Measurements from ENCODE around the gene NUP210L.

Gene NUP210L

GRCh38 chr1:153995640-153996039, 159.2 kb downstream of the NUP210L start:
- H3K4me3 ChIP-seq (ENCODE audit: control insufficient read depth, low read depth, low read length) = no peak overlapping the region
- DNase-seq (ENCODE audit: low read depth) = no peak
- TF ChIP-seq, protein P1, sequence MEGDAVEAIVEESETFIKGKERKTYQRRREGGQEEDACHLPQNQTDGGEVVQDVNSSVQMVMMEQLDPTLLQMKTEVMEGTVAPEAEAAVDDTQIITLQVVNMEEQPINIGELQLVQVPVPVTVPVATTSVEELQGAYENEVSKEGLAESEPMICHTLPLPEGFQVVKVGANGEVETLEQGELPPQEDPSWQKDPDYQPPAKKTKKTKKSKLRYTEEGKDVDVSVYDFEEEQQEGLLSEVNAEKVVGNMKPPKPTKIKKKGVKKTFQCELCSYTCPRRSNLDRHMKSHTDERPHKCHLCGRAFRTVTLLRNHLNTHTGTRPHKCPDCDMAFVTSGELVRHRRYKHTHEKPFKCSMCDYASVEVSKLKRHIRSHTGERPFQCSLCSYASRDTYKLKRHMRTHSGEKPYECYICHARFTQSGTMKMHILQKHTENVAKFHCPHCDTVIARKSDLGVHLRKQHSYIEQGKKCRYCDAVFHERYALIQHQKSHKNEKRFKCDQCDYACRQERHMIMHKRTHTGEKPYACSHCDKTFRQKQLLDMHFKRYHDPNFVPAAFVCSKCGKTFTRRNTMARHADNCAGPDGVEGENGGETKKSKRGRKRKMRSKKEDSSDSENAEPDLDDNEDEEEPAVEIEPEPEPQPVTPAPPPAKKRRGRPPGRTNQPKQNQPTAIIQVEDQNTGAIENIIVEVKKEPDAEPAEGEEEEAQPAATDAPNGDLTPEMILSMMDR (IDR thresholded peaks at IDR 0.05; ENCODE audit: control insufficient read depth, insufficient read depth, low read depth, low read length, missing control alignments) = no peak

GRCh38 chr1:153995202-153995601, 159.7 kb downstream of the NUP210L start:
- DNase-seq (ENCODE audit: low read depth) = no peak
- TF ChIP-seq, protein P1 (IDR thresholded peaks at IDR 0.05; ENCODE audit: control insufficient read depth, insufficient read depth, low read depth, low read length, missing control alignments) = no peak
- H3K4me3 ChIP-seq (ENCODE audit: control insufficient read depth, low read depth, low read length) = no peak overlapping the region

- TF ChIP-seq, protein P1 (IDR thresholded peaks at IDR 0.05; ENCODE audit: control insufficient read depth, insufficient read depth, low read depth, low read length, missing control alignments) = no peak
- DNase-seq (ENCODE audit: low read depth) = no peak
- H3K4me3 ChIP-seq (ENCODE audit: control insufficient read depth, low read depth, low read length) = peak overlapping the region; percentile 91
These were observed 163.1 kb downstream of the NUP210L start for GRCh38 chr1:153991806-153992205.

DNA sequence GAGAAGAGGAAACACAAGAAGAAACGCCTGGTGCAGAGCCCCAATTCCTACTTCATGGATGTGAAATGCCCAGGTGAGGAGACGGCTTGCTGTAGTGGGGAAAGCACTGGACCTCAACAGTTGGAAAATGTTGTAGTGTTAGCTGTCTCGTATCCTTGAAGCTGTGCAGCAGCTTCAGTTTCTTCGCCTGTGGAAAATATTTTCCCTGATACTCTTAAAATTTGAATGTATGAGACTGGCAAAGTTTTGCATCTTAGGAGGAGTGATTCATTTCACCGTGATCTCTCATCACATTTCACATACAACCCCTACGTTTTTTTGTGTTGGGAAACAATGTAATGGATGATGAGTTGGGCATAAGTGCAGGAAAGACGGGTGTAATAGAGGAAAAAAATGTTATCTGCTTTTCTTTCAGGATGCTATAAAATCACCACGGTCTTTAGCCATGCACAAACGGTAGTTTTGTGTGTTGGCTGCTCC, 163.7 kb downstream of the NUP210L start:
- peak overlapping the region; percentile 91 for H3K4me3 ChIP-seq (ENCODE audit: control insufficient read depth, low read depth, low read length)
- TF ChIP-seq, protein P1 (IDR thresholded peaks at IDR 0.05; ENCODE audit: control insufficient read depth, insufficient read depth, low read depth, low read length, missing control alignments) = no peak
- no peak for DNase-seq (ENCODE audit: low read depth)

DNA sequence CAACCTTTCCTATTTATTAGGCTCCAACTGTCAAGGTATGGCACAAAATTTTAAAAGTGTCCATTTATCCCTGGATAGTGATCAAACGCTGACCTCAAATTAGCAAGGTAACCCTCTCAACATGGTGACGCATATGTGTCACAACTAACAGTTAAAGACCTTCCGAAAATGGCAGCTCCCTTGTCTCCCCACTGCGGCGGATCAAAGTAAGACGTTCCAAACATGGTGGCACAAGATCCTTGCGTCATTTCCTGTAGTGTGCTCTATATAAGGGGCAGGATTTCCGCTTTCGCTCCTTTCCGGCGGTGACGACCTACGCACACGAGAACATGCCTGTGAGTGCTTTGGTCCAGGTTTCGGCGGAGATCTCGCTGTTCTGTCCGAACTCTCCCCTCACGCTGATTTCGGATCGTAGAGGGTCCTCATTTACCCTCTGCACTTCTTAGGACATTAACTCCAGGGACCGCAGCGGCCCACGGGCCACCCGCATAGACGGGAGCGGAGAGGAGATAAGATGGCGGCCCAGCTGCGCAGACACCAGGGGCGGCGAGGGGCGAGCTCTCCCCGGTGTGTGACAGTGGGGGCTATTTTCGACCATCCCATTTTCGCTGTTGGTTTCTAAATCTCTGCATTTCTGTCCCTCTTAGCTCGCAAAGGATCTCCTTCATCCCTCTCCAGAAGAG, 164.3 kb downstream of the NUP210L start, which contains the start of gene RPS27:
Gene RPS27 (plus strand): TSS at position 295 of the 683 bp plus-strand sequence. CDS start 35 bp downstream, at position 330.
- DNase-seq (ENCODE audit: low read depth) = peak; percentile 97
- peak within 1 kb of the TSS; percentile 91 for H3K4me3 ChIP-seq (ENCODE audit: control insufficient read depth, low read depth, low read length)
- TF ChIP-seq, protein P1 (IDR thresholded peaks at IDR 0.05; ENCODE audit: control insufficient read depth, insufficient read depth, low read depth, low read length, missing control alignments) = no peak

GRCh38 chr1:153987621-153988020, 167.3 kb downstream of the NUP210L start:
- DNase-seq (ENCODE audit: low read depth) = no peak
- TF ChIP-seq, protein P1 (IDR thresholded peaks at IDR 0.05; ENCODE audit: control insufficient read depth, insufficient read depth, low read depth, low read length, missing control alignments) = no peak
- no peak overlapping the region for H3K4me3 ChIP-seq (ENCODE audit: control insufficient read depth, low read depth, low read length)

All from AG09309 (cell line).